ACC112 (cell line): ENCODE data around the gene SDSL.

Source experiments
- H2AFZ ChIP-seq: fragments of 200-600 bp; sonication (generic); one replicate; pipeline ENCODE4 v1.6.0; 2017; ENCODE audit warnings: antibody characterized with exemption, low read length; ENCODE audit not compliant: unreplicated experiment
- H3K27ac ChIP-seq: fragments of 200-600 bp; sonication (generic); 2 replicates; pipeline ENCODE4 v1.5.1; 2014; ENCODE audit warnings: low read depth, mild to moderate bottlenecking, antibody characterized with exemption, low read length, moderate library complexity
- H3K27me3 ChIP-seq: fragments of 200-600 bp; sonication (generic); 2 replicates; pipeline ENCODE4 v1.6.1; 2014; ENCODE audit warnings: mild to moderate bottlenecking, antibody characterized with exemption, low read length, moderate library complexity, mixed read lengths; ENCODE audit not compliant: insufficient read depth
- H3K36me3 ChIP-seq: fragments of 200-600 bp; sonication (generic); 2 replicates; pipeline ENCODE4 v1.6.1; 2016; ENCODE audit warnings: mild to moderate bottlenecking, antibody characterized with exemption, low read length, moderate library complexity, mixed read lengths; ENCODE audit not compliant: insufficient read depth
- H3K4me1 ChIP-seq: fragments of 200-600 bp; sonication (generic); one replicate; pipeline ENCODE4 v1.6.1; 2016; ENCODE audit warnings: low read length, mixed read lengths; ENCODE audit not compliant: insufficient read depth, unreplicated experiment, control insufficient read depth
- H3K4me3 ChIP-seq: fragments of 200-600 bp; sonication (generic); 2 replicates; pipeline ENCODE4 v1.5.1; 2014; ENCODE audit warnings: mild to moderate bottlenecking, low read depth, low read length
- H3K79me2 ChIP-seq: fragments of 200-600 bp; sonication (generic); one replicate; pipeline ENCODE4 v1.6.0; 2016; ENCODE audit warnings: low read length; ENCODE audit not compliant: control insufficient read depth, unreplicated experiment, insufficient read depth

Gene SDSL

DNA sequence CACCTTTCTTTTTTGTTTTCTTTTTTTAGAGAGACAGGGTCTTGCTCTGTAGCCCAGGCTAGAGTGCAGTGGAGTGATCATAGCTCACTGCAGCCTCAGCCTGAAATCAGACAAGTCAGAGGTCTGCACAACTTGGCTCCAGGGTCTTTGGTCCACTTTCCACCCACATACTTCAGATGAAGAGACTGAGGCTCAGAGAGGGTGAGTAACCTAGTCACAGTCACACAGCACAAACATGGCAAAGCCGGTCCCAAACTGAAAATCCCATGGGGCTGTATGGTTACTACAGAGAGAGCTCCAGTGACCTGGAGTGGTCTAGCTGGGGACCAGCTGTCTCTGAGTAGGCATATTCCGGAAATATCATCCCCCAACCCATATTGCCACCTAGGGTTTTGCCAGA is 30.3 kb downstream of the SDSL start:
- Histone ChIP-seq H2AFZ (no peak overlapping the region), H3K4me1 (no peaks in the 10 kb centered on the region), H3K36me3 (no peaks in the 10 kb centered on the region), H3K4me3 (no peak overlapping the region), H3K79me2 (no peaks in the 10 kb centered on the region), H3K27me3 (peaks cover 15% of the 10 kb centered on the region), H3K27ac (no peak overlapping the region)

DNA sequence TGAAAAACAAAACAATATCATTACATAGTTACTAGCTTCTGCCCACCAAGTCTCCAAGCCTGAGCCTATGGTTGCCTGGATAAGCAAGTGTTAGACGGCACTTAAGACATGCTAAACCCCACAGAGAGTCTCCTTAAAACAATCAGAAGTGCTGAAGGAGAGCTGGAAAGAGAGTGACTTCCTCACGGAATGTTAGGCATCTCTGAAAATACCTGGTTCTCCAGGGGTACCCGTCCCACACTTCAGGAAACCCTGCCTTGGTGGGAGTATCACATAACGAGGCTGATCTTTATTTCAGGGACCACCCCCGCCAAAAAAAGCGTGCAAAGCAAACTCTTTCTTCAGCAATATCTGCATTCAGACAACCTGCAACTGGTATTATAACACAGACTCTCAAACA is 31.1 kb downstream of the SDSL start:
- H3K4me3 ChIP-seq, result no peak overlapping the region
- no peaks in the 10 kb centered on the region for H3K4me1 ChIP-seq
- peaks cover 21% of the 10 kb centered on the region for H3K27me3 ChIP-seq
- no peak overlapping the region for H2AFZ ChIP-seq
- no peaks in the 10 kb centered on the region for H3K36me3 ChIP-seq
- no peaks in the 10 kb centered on the region for H3K79me2 ChIP-seq
- H3K27ac ChIP-seq, result no peak overlapping the region

DNA sequence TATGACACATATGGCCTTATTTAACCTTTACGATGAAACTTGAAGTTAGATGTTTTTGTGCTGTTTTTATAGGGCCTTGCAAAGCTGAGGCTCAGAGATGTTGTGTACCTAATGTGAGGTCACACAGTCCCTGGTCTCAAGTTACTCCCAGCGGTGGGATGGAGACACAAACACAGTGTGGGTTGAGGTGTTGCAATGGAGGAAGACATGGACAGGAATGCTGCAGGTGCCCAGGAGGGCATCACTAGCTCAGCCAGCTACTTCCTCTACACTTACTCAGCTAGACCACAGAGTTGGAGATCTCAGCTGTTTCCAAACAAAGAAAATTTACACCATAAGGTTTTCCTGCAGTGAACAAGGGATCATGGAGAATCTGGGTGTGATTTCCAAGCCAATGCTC is 34.0 kb downstream of the SDSL start:
- no peaks in the 10 kb centered on the region for H3K4me1 ChIP-seq
- no peak overlapping the region for H3K27ac ChIP-seq
- no peaks in the 10 kb centered on the region for H3K79me2 ChIP-seq
- H3K36me3 ChIP-seq, result no peaks in the 10 kb centered on the region
- peaks cover 39% of the 10 kb centered on the region for H3K27me3 ChIP-seq
- H3K4me3 ChIP-seq, result no peak overlapping the region
- H2AFZ ChIP-seq, result no peak overlapping the region

DNA sequence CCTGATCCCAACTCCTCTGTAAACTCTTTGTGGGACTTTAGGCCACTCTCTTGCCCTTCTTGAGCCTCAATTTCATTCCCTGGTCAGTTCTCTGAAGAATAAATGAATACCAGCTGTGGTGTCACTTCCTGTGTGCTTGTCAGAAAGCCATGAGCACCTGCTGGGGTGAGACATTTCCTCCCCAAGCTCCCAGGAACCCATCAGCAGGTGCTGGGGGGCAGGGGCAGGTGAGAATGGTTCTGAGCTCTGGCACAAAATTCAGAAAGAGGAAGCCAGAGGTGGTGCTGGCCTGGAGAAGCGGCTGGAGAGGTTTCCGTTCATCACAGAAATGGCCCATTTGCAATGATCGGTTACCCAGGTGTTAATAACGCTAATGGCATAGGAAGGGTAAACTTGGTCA is 34.6 kb downstream of the SDSL start:
- Histone ChIP-seq H3K27ac (no peak overlapping the region), H2AFZ (no peak overlapping the region), H3K79me2 (no peaks in the 10 kb centered on the region)

DNA sequence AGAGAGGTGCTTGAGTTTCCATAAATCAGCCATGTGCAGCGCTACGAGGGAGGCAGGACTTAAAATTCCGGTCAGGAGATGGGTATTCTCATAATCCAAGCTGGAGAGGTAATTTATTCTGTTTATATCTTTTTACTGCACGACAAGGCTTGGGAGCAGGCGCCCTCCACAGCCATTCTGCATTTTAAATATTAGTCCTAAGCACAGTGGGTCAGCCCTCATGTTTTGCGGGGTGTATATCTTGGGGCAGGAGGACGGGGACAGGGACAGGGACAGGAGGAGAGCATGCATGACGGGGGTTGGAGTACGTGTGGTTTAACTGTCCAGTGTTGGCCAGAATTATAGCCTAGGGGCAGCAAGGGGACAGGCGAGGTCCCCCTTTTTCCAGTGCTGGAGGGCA is 35.0 kb downstream of the SDSL start:
- no peak overlapping the region for H3K4me3 ChIP-seq
- no peaks in the 10 kb centered on the region for H3K4me1 ChIP-seq

More for the DNA sequence above, 34.6 kb downstream of the SDSL start:
- H3K36me3 ChIP-seq, result no peaks in the 10 kb centered on the region
- no peaks in the 10 kb centered on the region for H3K4me1 ChIP-seq
- H3K4me3 ChIP-seq, result no peak overlapping the region
- H3K27me3 ChIP-seq, result peaks cover 39% of the 10 kb centered on the region

DNA sequence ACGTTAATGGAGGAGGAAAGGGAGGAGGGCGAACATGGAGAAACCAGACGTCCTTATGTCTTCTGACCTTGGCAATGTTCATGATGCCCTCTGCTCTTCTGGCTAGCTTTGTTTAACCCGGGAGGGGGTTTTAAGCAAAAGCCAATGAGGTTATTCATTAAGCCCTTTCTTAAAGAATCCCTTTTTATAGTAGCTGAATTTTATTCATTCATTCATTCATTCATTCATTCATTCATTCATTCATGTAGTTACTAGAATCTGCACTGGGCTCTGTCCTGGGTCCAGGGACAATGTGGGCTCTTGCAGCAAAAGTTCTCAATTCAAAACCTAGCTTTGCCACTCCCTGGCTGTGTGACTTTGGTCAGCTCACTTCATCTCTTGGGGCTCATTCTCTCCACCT is 35.5 kb downstream of the SDSL start:
- H3K36me3 ChIP-seq, result no peaks in the 10 kb centered on the region
- H2AFZ ChIP-seq, result no peak overlapping the region
- H3K27me3 ChIP-seq, result peaks cover 39% of the 10 kb centered on the region
- H3K4me1 ChIP-seq, result no peaks in the 10 kb centered on the region
- no peak overlapping the region for H3K27ac ChIP-seq
- no peak overlapping the region for H3K4me3 ChIP-seq
- no peaks in the 10 kb centered on the region for H3K79me2 ChIP-seq

More for the DNA sequence above, 35.0 kb downstream of the SDSL start:
- Histone ChIP-seq H3K27me3 (peaks cover 39% of the 10 kb centered on the region), H3K36me3 (no peaks in the 10 kb centered on the region), H3K79me2 (no peaks in the 10 kb centered on the region), H2AFZ (no peak overlapping the region), H3K27ac (no peak overlapping the region)

DNA sequence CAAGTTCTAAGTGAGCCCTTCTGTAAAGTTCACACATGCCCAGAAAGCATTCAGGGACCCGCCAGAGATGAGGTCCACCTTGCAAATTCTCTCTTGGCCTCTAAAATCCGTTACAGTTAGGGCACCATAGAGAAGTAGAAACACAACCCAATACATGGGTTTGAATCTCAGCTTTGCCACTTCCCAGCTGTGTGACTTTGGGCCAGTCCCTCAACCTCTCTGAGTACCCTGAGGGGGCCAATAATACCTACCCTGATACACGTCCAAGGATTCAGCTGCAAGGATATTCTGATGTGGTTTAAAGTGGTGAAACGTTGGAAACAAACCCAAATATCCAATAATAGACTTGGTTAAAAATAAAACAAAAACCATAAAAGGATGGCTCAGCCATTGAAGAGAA is 37.8 kb downstream of the SDSL start:
- H3K27me3 ChIP-seq, result peaks cover 55% of the 10 kb centered on the region

DNA sequence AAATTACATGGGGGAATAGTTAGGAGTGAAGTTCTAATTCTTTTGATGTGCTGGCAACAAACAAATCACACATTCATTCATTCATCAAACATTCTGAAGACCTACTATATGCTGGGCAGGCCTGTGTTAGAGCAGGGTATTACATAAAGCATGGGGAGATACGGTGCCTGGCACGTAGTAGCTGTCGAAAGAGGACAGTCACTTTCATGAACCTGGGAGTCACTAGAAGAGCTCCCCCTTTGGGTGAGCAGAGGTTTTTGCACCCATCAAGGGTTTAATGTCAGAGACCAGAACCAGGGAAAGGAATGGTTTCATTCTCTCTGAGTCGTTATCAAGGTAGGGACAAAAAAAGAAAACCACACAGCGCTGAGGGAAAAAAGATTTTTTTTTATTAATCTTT is 39.5 kb downstream of the SDSL start:
- no peak overlapping the region for H3K4me3 ChIP-seq
- H2AFZ ChIP-seq, result no peak overlapping the region
- no peaks in the 10 kb centered on the region for H3K79me2 ChIP-seq
- no peaks in the 10 kb centered on the region for H3K36me3 ChIP-seq
- peaks cover 72% of the 10 kb centered on the region for H3K27me3 ChIP-seq
- no peaks in the 10 kb centered on the region for H3K4me1 ChIP-seq
- H3K27ac ChIP-seq, result no peak overlapping the region

More for the DNA sequence above, 37.8 kb downstream of the SDSL start:
- H3K27ac ChIP-seq, result no peak overlapping the region
- H2AFZ ChIP-seq, result no peak overlapping the region
- H3K36me3 ChIP-seq, result no peaks in the 10 kb centered on the region
- no peak overlapping the region for H3K4me3 ChIP-seq
- no peaks in the 10 kb centered on the region for H3K79me2 ChIP-seq
- no peaks in the 10 kb centered on the region for H3K4me1 ChIP-seq

DNA sequence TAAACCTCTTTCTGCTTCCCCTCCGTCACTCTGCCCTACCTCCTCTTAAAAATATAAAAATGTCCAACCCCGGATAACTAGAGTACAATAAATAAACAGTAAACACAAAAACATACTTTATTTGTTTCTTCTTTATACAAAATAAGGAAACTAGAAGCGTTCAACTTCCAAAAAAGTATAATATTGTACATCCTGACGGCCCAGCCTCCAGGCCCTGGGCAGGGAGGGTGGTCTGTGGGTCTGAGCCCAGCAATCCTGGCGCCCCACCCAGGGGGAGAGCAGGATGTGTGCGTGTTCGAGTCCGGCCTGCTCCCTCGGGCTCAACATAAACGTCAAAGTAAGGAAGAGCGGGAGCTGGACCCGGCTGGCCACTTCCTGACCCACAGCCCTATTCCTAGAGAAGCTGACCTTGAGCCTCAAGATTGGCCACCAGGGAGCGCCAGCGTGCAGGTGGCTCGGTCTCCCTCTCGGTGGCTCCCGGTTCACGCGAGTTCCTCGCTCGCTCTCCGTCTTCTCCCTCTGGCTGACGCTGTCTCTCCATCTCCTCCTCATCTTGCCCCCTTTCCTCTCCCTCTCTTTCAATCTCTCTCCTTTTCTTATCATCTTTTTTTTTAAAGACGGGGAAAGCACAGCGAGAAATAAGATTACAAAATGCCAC is 40.1 kb downstream of the SDSL start:
- H3K79me2 ChIP-seq, result no peaks in the 10 kb centered on the region
- no peaks in the 10 kb centered on the region for H3K4me1 ChIP-seq
- H3K27ac ChIP-seq, result no peak overlapping the region
- no peaks in the 10 kb centered on the region for H3K36me3 ChIP-seq
- no peak overlapping the region for H2AFZ ChIP-seq
- no peak overlapping the region; the same call in 1 of the 2 replicates for H3K4me3 ChIP-seq
- H3K27me3 ChIP-seq, result peaks cover 78% of the 10 kb centered on the region

DNA sequence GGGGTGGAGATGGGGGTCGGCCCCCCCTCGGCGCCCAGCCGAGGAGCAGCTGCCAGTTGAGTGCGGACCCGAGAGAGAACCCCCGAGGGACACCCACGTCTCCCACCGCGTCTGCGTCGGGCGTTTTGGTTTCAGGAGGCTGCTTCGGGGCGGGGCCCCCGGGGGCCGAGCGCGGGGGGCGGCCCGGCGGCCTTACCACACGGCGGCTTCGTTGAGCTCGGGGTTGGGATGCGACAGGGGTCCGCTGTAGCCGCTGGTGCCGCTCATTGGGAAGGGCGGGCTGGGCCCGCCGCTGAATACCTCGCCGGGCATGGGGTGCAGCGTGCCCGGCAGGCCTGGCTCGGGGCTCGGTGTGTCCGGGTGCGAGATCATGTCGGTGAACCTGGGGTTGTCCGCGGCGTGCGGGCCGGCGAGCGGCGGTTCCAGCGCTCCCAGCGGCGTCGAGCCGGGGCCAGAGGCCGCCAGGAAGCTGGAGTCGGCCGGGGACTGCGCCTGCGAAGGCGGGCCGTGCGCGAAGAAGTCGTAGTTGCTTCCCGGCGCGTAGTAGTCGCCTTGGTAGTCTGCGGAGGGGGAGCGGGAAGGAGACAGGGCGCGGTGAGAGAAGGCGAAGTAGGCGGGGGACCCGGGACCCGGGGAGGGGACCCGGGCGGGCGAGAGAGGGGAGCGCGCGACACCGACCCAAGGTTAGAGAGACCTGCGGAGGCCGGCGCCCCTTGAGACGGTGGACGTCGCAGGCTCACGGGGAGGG is 41.0 kb downstream of the SDSL start:
- Histone ChIP-seq H3K4me3 (peak overlapping the region; percentile 52), H3K27me3 (peaks cover 81% of the 10 kb centered on the region), H3K4me1 (no peaks in the 10 kb centered on the region), H3K27ac (no peak overlapping the region), H3K36me3 (no peaks in the 10 kb centered on the region), H2AFZ (no peak overlapping the region), H3K79me2 (no peaks in the 10 kb centered on the region)
